ENCODE results near the gene UQCRH.
A peak's percentile ranks its signal among the peaks of the same experiment; 100 is the strongest.

Gene UQCRH

DNA sequence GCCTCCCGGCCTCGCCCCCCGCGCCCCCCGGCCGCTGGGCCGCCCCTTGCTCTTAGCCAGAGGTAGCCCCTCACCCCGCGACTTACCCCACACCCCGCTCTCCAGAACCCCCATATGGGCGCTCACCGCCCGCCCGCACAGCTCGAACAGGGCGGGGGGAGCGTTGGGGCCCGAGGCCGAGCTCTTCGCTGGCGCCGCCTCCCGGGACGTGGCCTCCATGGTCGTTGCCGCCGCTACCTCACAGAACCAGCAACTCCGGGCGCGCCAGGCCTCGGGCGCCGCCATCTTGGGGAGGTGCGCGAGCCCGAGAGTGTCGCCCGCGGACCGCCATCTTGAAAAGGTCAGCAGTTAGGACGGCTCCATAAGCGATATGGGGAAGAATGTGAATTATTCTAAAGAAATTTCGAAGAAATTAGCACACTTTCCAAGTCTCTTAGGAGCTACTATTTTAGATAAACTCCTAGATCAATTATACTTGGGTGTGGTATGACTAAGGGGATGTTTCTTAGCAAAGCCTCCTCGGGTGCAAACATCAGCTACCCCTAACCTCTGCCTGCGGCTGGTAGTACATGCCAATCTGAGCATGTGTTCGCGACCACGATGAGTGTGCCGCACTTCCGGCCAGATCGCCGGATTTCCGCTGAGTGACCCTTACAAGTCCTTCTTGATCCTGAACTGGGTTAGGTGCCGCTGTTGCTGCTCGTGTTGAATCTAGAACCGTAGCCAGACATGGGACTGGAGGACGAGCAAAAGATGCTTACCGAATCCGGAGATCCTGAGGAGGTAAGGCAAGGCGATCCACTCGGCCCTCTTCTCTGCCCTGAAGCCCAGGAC, at the start of gene UQCRH, which contains the start of gene LRRC41:
Gene UQCRH, plus strand, starts transcription at position 661 of the 834 bp plus-strand sequence. Its CDS starts 69 bp downstream, at position 730.
Gene LRRC41, minus strand, starts transcription at position 579 of the 834 bp plus-strand sequence. Its CDS starts 294 bp downstream, at position 285.
- DNase-seq, result peak; percentile 68

DNA sequence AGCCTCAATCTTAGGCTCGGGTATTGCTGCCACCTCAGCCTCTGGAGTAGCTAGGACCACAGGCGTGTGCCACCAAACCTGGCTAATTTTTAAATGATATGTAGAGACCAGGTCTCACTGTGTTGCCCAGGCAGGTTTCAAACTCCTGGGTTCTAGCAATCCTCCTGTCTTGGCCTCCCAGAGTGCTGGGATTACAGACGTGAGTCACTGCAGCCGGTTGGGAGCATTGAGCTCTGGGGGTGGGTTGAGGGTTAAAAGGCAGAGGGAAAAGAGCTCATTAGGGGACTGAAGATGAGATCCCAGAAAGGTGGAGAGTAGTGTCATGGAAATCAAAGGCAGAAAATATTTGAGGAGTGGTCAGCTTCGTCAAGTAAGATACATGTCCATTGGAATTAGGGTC, 48.8 kb upstream of the UQCRH start:
- no peak for DNase-seq

DNA sequence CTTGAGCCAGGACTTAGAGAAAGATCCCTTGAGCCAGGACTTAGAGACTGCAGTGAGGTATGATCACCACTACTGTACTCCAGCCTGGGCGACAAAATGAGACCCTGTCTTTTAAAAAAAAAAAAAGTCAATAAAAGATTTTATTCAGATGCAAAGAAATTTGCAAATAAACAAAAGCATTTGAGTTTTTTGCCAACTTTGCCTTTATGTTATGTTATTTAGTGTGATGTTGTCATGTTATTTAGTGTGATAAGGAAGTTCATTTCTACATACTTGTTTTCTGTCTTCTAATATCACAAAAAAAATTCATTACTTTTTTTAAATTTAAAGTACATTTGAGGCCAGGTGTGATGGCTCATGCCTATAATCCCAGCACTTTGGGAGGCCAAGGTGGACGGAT, 47.0 kb upstream of the UQCRH start:
- no peak for DNase-seq

DNA sequence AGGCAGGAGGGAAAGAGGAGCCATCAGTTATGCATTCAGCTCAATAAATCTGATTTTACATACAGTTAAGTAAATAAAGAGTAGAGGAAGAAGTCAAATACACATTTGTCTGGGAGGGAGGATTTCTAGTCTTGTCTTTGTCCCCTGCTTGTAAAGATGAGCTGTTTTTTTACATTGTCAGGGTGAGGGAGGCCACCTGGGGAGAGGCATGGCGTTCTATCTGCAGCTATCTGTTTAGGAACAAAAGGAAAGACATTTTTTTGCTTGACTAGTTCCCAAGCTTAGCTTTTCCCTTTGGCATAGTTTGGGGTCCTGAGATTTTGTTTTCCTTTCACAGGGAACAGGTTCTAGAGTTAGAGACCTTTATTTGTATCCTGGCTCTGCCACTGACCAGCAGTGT, 41.0 kb upstream of the UQCRH start:
- DNase-seq, result no peak

DNA sequence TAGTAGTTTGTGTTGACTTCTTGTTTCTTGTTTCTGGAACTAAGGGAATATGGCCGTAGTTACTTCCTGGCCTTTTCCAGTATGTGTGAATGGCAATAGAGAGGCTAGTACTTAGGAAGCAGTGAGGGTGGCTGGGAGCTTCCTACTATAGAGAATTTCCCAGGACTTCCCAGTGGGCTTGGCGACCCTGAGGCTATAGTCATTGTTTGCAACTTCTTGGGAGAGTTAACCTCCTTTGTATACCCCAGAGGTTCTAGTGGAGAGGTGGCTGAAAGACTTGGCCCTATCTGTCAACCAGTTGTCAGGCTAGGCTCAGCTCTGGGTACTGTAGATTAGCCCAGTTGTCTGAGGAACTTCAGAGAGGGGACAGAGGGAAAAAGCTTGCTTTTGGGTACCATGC, 40.4 kb upstream of the UQCRH start:
- no peak for DNase-seq

DNA sequence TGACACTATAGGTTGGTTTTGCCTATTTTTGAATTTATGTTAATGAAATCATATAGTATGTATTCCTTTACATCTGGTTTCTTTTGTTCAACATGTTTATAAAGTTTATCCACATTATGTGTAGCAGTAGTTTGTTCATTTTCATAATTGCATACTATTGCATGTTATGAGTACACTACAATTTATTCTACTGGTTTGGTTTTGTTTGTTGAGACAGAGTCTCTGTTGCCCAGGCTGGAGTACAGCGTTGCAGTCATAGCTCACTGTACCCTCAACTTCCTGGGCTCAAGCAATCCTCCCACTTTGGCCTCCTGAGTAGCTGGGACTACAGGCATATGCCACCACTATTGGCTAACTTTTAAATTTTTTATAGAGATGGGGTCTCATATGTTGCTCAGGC, 34.9 kb upstream of the UQCRH start:
- no peak for DNase-seq

DNA sequence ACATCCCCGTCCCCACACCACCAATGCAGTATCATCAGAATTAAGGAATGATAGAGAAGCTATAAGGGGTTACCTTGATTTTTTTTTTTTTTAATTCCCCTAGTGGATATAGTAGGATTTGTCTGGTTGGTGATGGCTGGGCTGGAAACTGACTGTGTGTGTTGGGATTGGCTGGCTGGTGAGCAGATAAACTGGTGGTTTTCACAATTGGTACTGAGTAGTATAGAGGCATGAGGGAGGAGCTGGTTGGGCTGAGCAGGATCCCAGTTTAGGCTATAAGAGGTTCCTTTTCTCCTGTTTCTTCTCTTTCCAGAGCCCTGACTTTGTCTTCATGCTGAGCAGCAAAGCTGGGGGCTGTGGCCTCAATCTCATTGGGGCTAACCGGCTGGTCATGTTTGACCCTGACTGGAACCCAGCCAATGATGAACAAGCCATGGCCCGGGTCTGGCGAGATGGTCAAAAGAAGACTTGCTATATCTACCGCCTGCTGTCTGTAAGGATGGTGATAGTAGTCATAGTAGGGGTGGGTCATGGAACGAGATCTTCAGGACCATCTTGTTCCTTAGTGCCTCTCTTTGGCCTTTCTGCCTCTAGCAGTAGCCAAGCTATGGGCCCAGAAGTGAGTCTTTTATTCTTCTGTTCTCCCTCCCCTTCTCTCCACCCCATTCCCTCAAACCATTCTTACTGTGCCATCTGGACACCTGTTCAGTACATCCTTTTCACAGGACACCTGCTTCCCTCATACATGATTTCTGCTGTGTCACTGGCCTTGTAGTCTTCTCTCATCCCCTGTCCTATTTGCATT, 29.1 kb upstream of the UQCRH start:
- DNase-seq, result no peak

DNA sequence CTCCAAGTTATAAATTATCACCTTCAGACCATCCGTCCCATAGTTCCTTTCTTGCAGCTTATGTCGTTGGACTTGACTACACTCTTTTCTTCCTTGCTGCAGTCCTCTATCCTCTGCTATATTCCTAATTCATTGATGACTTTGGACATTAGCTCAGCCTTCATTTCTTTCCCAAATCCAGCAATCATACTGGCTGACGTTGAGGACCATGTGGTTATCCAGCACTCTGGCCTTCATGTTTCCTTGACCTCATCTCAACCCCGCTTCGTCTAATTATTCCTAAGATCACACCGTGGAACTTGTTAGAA, 28.5 kb upstream of the UQCRH start:
- DNase-seq, result no peak

DNA sequence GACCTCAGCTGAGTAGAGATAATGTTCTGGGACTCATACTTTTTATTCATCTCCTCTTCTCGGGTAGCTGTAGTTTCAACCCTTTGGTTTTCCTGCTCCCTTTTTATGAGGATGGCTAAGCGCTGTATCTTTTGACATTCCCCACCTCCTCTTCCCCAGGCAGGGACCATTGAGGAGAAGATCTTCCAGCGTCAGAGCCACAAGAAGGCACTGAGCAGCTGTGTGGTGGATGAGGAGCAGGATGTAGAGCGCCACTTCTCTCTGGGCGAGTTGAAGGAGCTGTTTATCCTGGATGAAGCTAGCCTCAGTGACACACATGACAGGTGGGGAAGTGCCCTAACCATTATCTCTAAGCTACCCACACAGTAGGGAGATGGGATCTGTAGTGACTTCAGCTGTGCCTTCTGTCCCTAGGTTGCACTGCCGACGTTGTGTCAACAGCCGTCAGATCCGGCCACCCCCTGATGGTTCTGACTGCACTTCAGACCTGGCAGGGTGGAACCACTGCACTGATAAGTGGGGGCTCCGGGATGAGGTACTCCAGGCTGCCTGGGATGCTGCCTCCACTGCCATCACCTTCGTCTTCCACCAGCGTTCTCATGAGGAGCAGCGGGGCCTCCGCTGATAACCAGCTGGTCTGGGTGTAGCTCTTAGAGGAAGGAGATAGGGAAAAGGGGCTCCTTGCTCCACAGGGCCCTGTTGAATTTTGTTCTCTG, 25.7 kb upstream of the UQCRH start:
- no peak for DNase-seq

DNA sequence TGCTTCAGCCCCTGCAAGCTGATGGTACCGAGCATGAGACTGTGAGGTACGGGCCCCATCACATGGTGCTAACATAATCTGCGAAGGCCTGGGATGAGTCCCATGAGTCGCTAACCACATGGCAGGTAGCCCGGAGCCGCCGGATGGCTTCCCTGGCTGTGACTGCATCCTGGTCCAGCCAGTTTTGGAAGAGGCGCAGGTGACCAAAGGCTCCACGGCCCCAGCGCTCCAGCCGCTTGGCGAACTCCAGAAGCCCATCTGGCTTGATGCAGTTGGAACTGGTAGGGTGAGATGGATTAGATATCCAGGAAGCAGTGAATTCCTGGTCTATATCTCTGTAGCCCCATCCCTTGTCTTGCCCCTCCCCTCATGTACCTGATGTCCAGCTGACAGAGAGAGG, 24.7 kb upstream of the UQCRH start:
- DNase-seq, result no peak

DNA sequence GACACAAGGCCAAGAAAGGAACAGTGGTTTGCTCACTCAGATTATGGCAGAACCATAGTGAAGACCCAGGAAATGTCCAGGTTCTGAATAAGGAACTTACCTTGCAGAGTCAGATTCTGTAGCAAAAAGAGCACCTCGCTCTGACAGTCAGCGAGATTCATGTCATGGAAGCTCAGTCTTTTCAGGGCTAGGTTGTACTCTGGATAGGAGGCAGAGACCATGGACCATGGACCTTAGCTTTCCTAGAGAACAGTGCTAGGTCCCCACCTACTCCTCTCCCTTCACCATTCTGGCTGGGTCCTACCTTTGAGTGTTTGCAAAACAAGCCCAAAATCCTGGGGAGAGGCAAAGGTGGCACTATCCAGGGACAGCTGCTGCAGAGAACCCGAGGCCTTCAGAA, 23.4 kb upstream of the UQCRH start:
- DNase-seq, result no peak

DNA sequence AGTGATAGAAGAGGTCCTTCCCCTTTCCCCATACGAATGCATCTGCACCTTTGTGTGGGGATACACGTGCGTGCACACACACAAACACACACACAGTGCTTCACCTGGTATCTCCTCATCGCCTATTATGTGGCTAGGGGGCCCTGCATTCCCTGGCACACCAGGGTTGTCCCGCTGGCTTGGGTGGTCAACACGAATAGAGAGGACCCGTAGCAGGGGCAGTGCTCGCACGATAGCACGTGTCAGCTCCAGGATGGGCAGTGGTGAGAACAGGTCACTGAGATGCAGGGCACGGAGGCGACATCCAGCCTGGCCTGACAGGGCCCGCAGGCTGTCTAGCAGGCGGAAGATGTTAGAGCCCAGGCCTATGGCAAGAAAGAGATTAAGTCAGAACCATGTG, 22.5 kb upstream of the UQCRH start:
- no peak for DNase-seq

DNA sequence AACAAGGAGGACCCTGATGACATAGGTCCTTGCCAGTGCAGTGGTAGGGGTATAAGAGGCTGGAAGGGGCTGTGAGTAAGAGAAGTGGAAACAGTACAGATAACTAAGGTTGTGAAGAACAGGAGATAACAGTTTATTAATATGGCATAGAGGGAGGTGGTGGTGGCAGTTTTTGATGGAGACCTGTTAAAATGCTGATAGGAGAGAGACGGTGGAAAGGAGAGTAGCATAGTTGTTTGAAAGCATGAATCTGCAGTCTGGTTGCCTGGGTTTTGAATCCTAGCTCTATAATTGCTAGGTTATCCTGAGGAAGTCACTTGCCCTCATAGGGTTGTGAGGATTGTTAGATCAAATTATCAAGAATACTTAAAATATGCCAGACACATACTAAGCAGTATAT, 19.4 kb upstream of the UQCRH start:
- no peak for DNase-seq

DNA sequence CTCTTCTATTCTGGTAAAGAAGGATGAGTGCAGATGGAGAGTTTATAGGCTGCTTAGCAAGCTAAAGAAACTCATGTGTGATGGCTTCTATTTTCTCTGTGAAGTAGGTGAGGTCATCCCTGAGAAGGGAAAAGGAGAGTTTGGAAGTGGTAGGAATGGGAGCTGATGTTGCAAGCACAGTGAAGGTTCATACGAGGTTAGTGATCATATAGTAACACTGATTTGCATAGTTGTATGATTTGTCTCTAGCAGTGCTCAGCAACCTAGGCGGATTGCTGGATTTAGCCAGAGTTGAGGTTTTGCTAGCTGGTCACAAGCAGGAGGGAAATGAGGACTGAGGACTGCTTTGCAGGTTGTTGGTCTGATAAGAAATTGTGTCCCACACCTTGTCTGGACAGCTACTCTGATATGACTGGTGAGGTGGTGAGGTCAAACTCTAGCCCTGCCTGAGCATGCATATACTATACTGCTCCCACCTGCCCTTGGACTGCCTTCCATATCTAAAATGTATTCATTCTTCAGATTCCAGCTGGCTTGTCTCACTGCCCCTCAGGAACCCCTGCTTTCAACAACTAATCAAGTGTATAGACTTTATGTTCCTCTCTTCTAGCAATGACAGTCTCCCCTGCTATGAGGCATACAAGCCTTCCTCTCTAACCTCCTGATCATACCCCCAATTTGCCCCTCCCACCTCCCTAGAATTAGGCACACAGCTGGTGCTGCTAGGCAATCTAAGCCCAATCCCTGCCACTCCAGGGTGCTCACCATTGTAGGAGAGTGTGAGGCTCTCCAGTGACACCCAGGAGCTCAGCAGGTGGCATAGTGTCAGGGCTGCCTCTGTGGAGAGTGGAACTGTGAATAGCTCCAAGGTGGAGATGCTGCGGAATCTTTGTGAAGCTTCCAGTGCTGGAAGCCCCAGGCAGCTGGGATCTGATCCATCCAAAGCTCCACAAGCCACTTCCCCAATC, 18.6 kb upstream of the UQCRH start:
- DNase-seq, result no peak

DNA sequence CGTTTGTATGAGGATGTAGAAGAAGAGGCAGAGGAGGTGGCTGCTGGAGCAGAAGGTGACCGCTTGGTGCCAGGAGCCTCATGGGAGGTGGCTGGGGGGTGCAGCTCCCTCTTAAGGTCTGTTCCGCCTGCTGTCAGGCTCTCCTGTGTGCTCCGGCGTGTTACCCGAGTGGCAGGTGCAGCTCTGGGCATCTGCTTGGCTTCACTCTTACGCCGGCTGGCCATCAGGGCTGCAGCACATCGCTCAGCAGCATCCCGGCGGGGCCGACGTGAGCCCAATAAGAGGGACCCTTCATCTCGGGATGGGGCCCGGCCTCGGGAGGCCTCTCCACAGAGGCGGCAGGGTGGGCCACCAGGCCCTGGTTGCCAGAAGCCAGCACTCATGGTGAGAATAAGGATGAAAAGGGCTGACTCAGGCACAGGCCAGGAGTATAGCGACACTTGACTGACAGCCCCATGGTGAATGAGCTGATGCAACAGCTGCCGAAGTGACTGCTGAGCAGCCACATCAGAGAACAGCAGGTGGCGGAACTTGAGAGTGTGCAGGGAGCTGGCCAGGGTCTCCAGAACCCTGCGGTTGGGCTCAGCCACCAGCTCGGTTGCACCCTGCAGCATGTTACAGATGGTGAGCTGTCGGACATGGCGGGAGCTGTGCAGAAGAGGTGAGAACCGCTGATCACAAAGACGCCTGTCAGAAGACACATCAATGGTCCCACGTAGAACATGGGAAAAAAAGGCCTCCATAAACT, 17.6 kb upstream of the UQCRH start:
- DNase-seq, result peak; percentile 64

DNA sequence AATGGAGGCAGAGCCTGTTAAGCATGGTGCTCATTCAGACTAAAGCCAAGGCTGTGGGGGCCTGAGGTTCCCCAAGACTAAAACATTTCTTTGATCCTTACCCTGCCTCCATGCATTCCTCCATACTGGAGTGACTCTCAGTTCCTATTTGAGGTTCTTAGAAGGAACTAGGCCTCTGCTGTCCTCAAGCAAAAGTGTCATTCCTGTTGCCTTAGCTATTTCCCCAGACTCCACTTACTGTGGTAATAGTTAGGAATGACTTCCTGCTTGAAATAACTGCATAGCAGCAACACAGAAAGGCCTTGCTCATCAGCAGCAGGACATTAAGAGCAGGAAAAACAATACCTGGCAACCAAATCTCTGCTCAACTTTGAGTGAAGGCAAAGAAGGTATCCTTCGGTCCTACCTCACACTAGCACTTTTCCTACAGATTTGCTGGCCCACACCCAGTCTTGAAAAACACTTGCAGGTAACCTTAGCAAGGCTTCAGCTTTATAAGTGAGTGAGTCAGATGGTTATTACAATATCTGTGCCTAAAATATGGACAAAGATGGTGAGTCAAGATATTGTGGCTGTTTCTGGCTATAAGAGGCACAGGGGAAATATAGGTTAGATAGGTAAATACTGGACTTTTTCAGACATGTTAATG, 14.9 kb upstream of the UQCRH start:
- no peak for DNase-seq

DNA sequence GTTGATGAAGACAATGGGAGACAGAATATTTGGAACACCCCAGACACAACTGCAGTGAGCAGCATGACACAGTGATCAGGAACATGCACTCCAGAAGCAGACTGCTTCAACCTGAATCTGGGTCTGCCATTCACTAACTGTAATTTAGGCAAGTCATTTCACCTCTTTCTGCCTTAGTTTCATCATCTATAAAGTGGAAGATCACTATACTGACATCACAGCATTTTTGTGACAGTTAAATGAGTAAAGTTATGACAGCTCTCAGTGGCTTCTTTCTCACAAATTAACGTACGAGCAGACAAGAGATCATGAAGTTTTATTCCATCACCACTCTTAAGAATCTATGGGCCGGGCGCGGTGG, 14.4 kb upstream of the UQCRH start:
- DNase-seq, result no peak

DNA sequence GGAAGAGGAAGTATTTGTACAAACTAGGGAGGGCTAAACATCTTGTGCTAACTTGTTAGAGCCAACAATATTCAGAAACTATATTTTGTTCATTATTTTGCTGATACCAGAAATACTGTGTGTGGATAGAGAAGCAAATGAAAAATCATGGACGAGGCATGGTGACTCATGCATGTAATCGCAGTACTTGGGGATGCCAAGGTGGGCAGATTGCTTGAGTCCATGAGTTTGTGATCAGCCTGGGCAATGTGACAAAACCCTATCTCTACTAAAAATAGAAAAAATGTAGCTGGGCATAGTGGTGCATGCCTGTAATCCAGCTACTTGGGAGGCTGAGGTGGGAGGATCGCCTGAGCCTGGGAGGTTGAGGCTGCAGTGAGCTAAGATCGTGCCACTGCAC, 13.5 kb upstream of the UQCRH start:
- DNase-seq, result no peak

DNA sequence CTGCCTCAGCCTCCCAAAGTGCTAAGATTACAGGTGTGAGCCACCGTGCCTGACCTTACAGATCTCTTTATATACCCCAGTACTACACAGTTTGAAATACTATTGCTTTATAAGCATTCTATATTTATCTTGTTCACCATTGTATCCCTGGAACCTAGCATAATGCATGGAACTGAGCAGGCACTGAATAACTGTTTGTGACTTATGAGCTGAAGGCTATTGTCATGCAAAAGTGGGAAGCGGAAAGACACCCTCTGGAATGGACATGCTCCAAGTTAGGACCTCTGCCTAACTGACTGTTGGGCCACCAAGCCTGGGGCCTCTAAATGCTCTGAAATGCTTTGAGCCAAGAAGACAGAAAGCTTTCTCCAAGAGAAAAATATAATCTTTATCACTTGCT, 8.2 kb upstream of the UQCRH start:
- no peak for DNase-seq

DNA sequence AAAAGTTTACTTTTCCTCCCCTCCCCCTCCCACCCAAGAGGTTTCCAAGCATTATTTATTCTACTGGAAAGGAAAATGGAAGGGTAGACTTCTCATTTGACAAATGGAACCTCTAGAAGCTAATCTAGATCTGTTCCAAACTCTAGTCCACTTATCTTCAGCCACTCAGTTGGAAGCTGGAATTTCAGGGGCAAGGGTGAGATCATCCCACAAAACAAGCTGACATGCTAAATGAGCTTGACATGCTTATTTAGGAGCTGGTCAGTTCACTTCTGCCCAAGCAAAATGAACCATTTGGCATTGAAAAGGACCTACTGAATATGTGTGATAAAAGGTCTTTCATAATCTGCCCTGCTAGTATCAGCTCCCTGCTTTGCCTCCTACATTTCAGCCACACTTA, 5.1 kb upstream of the UQCRH start:
- DNase-seq, result no peak

DNA sequence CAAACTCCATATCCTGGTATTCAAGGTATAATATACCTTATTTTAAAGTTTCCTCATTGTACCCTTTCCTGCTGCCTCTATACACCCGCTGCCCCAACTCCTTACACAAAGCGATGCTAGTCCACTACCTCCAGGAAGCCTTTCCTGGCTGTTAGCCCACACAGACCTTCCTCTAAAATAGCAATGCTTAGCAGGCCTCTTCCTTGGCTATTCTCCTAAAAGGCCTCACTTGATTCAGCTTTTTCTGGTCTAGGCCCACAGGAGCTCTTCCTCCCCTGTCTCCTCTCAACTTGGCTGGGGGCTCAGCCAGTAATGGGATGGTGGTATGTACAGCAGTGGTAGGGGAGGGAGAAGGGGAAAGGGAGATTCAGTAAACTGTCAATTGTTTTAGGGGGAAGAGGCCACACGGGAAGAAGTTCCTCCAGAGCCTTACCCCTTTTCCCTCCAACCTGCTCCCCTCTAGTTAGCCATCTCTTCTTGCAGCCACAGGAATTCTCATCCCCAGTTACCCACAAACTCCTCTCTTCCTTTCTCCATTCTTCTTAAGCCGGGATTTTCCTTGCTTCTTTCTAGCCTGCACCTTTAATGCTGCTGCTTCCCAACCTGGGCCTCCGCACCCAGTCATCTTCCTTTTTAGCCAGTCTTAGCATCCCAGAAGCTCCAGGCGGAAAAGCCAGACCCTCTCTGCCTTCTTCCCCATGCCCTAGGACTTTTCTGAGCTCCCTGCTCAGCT, 2.7 kb upstream of the UQCRH start:
- no peak for DNase-seq

All from NCI-H187 treated with DMSO at 0.1 percent for 48 hours (cell line).